Activated naive CD4-positive, alpha-beta T cell treated with anti-CD3 and anti-CD28 coated beads, Interleukin-2, amount 10 ng/mL, durations not matched to agents 7 days and 5 days (primary cell): ENCODE data around the gene SEMA3E.

Experiments used
- CTCF ChIA-PET: fragments of 350-600 bp; sonication (Branson Sonifier 250); formaldehyde crosslinking; loops from one replicate; lab custom pipeline; 2021; ENCODE audit warnings: antibody characterized with exemption; lab: Charles Lee
- DNase-seq: peaks from one replicate; pipeline ENCODE4 v3.0.0-alpha.2; 2020
- H3K27ac Mint-ChIP-seq: one replicate; pipeline ENCODE4 v1.8.0; 2021; ENCODE audit warnings: mild to moderate bottlenecking, moderate library complexity, mixed read lengths
- H3K27me3 Mint-ChIP-seq: one replicate; pipeline ENCODE4 v1.8.0; 2021; ENCODE audit warnings: mild to moderate bottlenecking, mixed read lengths
- H3K36me3 Mint-ChIP-seq: one replicate; pipeline ENCODE4 v1.8.0; 2021; ENCODE audit warnings: mixed read lengths
- H3K4me1 Mint-ChIP-seq: one replicate; pipeline ENCODE4 v1.8.0; 2021; ENCODE audit warnings: mixed read lengths
- H3K4me3 Mint-ChIP-seq: one replicate; pipeline ENCODE4 v1.8.0; 2021; ENCODE audit warnings: mild to moderate bottlenecking, moderate library complexity, mixed read lengths
- H3K9me3 Mint-ChIP-seq: one replicate; pipeline ENCODE4 v1.8.0; 2021; ENCODE audit warnings: mixed read lengths

The SEMA3E gene

GRCh38 chr7:83321011-83321410, 327.9 kb downstream of the SEMA3E start:
- CTCF ChIA-PET: no interaction called here
- H3K4me3 Mint-ChIP-seq: no peak overlapping the region
- no peaks in the 10 kb centered on the region for H3K36me3 Mint-ChIP-seq
- DNase-seq: no peak
- no peak overlapping the region for H3K27ac Mint-ChIP-seq
- H3K4me1 Mint-ChIP-seq: no peaks in the 10 kb centered on the region
- H3K9me3 Mint-ChIP-seq: no peaks in the 10 kb centered on the region
- no peaks in the 10 kb centered on the region for H3K27me3 Mint-ChIP-seq

GRCh38 chr7:83313931-83314330, 335.0 kb downstream of the SEMA3E start:
- Mint-ChIP-seq H3K4me3 (no peak overlapping the region), H3K4me1 (no peaks in the 10 kb centered on the region), H3K27me3 (no peaks in the 10 kb centered on the region), H3K9me3 (no peaks in the 10 kb centered on the region), H3K27ac (no peak overlapping the region), H3K36me3 (no peaks in the 10 kb centered on the region)
- CTCF ChIA-PET: no interaction called here
- no peak for DNase-seq
